ENCODE data around the gene TP63.

GRCh38 chr3:189942948-189943347 is 311.8 kb downstream of the TP63 start:
- TF ChIP-seq CTCF (IDR thresholded peaks at IDR 0.05) (no peak), POLR2A (IDR thresholded peaks at IDR 0.05) (no peak)

All from Peyer's patch (tissue), 4 donors.